Psoas muscle (tissue), 8 donors: ENCODE data around the gene NEURL1. TPM values are rescaled to one million over a fixed set of nuclear protein-coding genes. Genes with fewer than 3 reads are reported as not detected.

ENCODE experiments used
- ATAC-seq, 4 donors: fragments of 200-7000 bp; cut with Tn5 transposase; one replicate each; pipeline ENCODE4 v1.9.1; 2020; ENCODE audit warnings: moderate library complexity in 3 of 4, mild to moderate bottlenecking in 2 of 4
- DNase-seq, 2 donors: peaks; one replicate each; pipeline ENCODE4 v3.0.0-alpha.2; 2020
- H3K27ac ChIP-seq: fragments of 200-600 bp; one replicate; pipeline ENCODE4 v1.8.0; 2022
- H3K27me3 ChIP-seq, 3 donors: fragments of 200-600 bp in 1 of 3; one replicate each; pipeline versions ENCODE4 v1.6.1 to v1.8.0; 2013 to 2022; ENCODE audit warnings: low read length in 2 of 3, mild to moderate bottlenecking in 2 of 3, moderate library complexity in 1 of 3; ENCODE audit not compliant: insufficient read depth in 3 of 3
- H3K36me3 ChIP-seq, 2 donors: fragments of 200-600 bp in 1 of 2; one replicate each; pipeline versions ENCODE4 v1.6.1 to v1.8.0; 2013 to 2022; ENCODE audit warnings: low read depth in 1 of 2, mild to moderate bottlenecking in 1 of 2, moderate library complexity in 1 of 2; ENCODE audit not compliant: insufficient read depth in 1 of 2
- H3K4me1 ChIP-seq: fragments of 200-600 bp; one replicate; pipeline ENCODE4 v1.8.0; 2022
- H3K4me3 ChIP-seq: fragments of 200-600 bp; one replicate; pipeline ENCODE4 v1.8.0; 2022; ENCODE audit warnings: mild to moderate bottlenecking
- H3K9me3 ChIP-seq: fragments of 200-600 bp; one replicate; pipeline ENCODE4 v1.8.0; 2022
- CTCF ChIP-seq: fragments of 200-600 bp; IDR thresholded peaks from one replicate; pipeline ENCODE4 v1.8.0; 2022; ENCODE audit warnings: antibody characterized with exemption
- WGBS, 3 donors: extraction: QIAGEN DNeasy Blood & Tissue Kit; methylation state at CpG; one replicate each; pipeline versions ENCODE4 v1.1.6 to v1.1.7; 2013; 5-methylcytosine and 5-hydroxymethylcytosine counted together
- intact Hi-C, 2 donors: fragments of 100-400 bp; cut with DNase I; formaldehyde crosslinking; loops; one replicate each; pipeline versions ENCODE4 v1.11.0 to v1.14.2; 2022
- polyA plus RNA-seq, 3 donors: library from polyadenylated mRNA; stranded (reverse); fragments of 200-250 nt; gene quantifications; one replicate each; pipeline ENCODE4 v1.2.3, GENCODE V29; 2013
- total RNA-seq, 4 donors: library from RNA; stranded (reverse); fragmentation: NEBNext Ultra II Directional in 2 of 4; extraction: Animal tissue kit (Norgen Biotek cat#: 25700) in 2 of 4; gene quantifications; one replicate each; pipeline versions ENCODE4 v1.2.1 to v1.2.4, GENCODE V29; 2021 to 2023
- donor health status: healthy with polysubstance abuse.
- donor health status: DM: no; HTN: no; CAD: no; lungs with moderate emphysema.
- donor health status: Bipolar disorder and iron deficiency.
- donor health status: healthy.
- donor health status: DM: yes; HTN: yes; CAD: no.
- donor health status: DM: no; HTN: no; CAD: no.
- donor health status: DM: no; HTN: no; CAD: no.
- donor health status: DM: yes; HTN: yes; CAD: no.

Gene NEURL1
- total and polyA plus RNA-seq, 7 donors: 10.9 to 103 (median 66.6) TPM

GRCh38 chr10:103576862-103577261 lies 83.4 kb downstream of the NEURL1 start:
- no peak overlapping the region for H3K4me3 ChIP-seq
- peaks cover 31% of the 10 kb centered on the region for H3K4me1 ChIP-seq
- no peak overlapping the region for H3K27ac ChIP-seq
- no peak for DNase-seq
- intact Hi-C loops: no loop called here
- TF ChIP-seq CTCF: no peak
- no peak for ATAC-seq
- 40 to 67% (median 49%) methylated on average over 2 of the region's 2 CpGs for WGBS, 3 donors
- no peaks in the 10 kb centered on the region for H3K9me3 ChIP-seq
- H3K27me3 ChIP-seq: no peaks in the 10 kb centered on the region
- H3K36me3 ChIP-seq: peaks cover 0 to 28% of the 10 kb centered on the region in 2 donors

- Histone ChIP-seq H3K27me3 (no peaks in the 10 kb centered on the region), H3K4me3 (no peak overlapping the region), H3K36me3 (peaks cover 0 to 8% of the 10 kb centered on the region in 2 donors), H3K9me3 (no peaks in the 10 kb centered on the region), H3K4me1 (peaks cover 45% of the 10 kb centered on the region), H3K27ac (peak overlapping the region; percentile 83)
- no peak for TF ChIP-seq CTCF
- ATAC-seq (peak in 1 of 4 donors; percentile 28), DNase-seq (peak in 1 of 2 donors; percentile 50)
- intact Hi-C loops: no loop called here
- WGBS, 3 donors: 43 to 60% (median 56%) methylated on average over 13 to 15 of the region's 15 CpGs
Observed at GRCh38 chr10:103578782-103579382, 85.4 kb downstream of the NEURL1 start.

GRCh38 chr10:103580011-103580410 lies 86.5 kb downstream of the NEURL1 start:
- H3K27ac ChIP-seq: peak overlapping the region; percentile 83
- no peaks in the 10 kb centered on the region for H3K27me3 ChIP-seq
- DNase-seq (peak in 1 of 2 donors; percentile 77), ATAC-seq (peak; percentile 65 to 79 (median 76))
- peak overlapping the region; percentile 3 for H3K4me3 ChIP-seq
- H3K36me3 ChIP-seq: peaks cover 0 to 4% of the 10 kb centered on the region in 2 donors
- no peak for TF ChIP-seq CTCF
- H3K4me1 ChIP-seq: peaks cover 45% of the 10 kb centered on the region
- H3K9me3 ChIP-seq: no peaks in the 10 kb centered on the region
- intact Hi-C loops: no loop called here
- 20 to 32% (median 24%) methylated on average over 7 of the region's 7 CpGs for WGBS, 3 donors

- no peak for TF ChIP-seq CTCF
- peaks cover 0 to 8% of the 10 kb centered on the region in 2 donors for H3K36me3 ChIP-seq
- no peaks in the 10 kb centered on the region for H3K9me3 ChIP-seq
- peak overlapping the region; percentile 3 for H3K4me3 ChIP-seq
- DNase-seq (peak; percentile 42 to 80), ATAC-seq (peak; percentile 88 to 93 (median 90))
- peaks cover 45% of the 10 kb centered on the region for H3K4me1 ChIP-seq
- 14 to 19% (median 18%) methylated on average over 7 of the region's 7 CpGs for WGBS, 3 donors
- H3K27ac ChIP-seq: peak overlapping the region; percentile 83
- H3K27me3 ChIP-seq: no peaks in the 10 kb centered on the region
- intact Hi-C loops: no loop called here
Observed at GRCh38 chr10:103580430-103580829, 86.9 kb downstream of the NEURL1 start.

- ATAC-seq (no peak), DNase-seq (no peak)
- intact Hi-C loops: no loop called here
- Histone ChIP-seq H3K4me3 (no peak overlapping the region), H3K4me1 (peaks cover 45% of the 10 kb centered on the region), H3K27me3 (no peaks in the 10 kb centered on the region), H3K9me3 (no peaks in the 10 kb centered on the region), H3K36me3 (peaks cover 0 to 10% of the 10 kb centered on the region in 2 donors), H3K27ac (peak overlapping the region; percentile 83)
- no peak for TF ChIP-seq CTCF
Observed at GRCh38 chr10:103581499-103581898, 88.0 kb downstream of the NEURL1 start.
